HG03064 (cell line): Measurements from ENCODE around the gene ZDHHC14.
"Not testable (repeated sequence)": the region's sequence is repeated elsewhere in the genome, so short reads cannot be mapped to it uniquely, and the experiment has no call there.

ENCODE experiments used
- ATAC-seq: cut with Tn5 transposase; IDR thresholded peaks from one replicate; pipeline ENCODE4 v1.9.1; 2021; ENCODE audit warnings: low read depth; ENCODE audit not compliant: unreplicated experiment

ZDHHC14 gene

DNA sequence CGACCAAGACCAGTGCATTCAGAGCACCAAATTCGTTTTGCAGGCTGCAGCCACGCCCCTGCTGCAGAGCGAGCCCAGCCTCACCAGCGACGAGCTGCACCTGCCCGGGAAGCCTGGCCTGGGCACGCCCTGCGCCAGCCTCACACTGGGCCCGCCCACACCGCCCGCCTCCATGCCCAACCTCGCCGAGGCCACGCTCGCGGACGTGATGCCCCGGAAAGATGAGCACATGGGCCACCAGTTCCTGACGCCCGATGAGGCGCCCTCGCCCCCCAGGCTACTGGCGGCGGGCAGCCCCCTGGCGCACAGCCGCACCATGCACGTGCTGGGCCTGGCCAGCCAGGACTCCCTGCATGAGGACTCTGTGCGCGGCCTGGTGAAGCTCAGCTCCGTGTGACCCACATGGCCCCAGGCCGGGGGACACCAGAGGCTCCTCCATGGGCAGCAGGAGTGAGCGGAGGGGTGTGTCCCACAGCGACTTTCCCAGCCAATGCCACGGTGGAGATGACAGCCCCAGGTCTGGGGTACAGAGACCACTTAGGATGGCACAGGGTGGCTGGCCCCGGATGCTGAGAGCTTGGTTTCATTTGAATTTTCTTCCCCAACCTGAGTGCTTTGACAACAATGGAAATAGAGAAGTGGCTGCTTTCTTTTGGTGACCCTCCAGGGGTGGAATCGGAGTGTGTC lies 291.9 kb downstream of the ZDHHC14 start:
- no peak for ATAC-seq

DNA sequence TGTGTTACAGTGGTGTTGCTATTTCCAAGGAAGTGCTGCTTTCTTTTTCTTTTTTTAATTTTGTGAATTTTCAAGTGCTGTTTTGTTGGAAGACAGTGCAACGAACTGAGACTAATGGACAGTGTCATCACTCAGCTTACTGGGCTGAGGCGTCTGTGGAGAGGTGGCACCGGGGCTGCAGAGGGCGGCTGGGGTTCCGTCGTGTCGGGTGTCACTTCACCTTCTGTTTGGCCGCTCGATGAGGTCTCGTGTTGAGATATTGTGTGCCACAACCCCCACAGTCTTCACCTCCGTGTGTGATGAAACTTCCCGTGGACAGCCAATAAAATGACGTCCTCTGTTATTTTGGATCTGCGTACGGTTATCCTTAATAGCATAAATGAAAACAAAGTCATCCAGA lies 292.6 kb downstream of the ZDHHC14 start:
- ATAC-seq: no peak

DNA sequence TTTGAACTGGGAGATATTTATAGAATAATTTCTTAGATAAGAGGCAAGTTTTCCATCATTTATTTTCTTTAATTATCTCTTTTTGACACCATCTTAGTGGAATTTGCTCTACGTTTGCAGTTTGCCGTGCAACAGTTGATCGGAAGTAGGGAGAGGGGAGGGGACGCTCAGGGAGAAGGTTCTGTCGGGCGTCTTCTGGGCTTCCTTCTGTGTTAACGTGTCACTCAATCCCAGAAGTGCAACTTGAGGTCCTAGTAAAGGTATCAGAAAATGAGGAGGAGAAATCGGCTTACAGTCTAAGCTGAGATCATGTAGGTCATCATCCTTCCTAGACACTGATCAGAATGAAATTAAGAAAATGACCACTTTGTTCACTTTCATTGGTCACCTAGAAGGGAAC lies 293.1 kb downstream of the ZDHHC14 start:
- no peak for ATAC-seq

DNA sequence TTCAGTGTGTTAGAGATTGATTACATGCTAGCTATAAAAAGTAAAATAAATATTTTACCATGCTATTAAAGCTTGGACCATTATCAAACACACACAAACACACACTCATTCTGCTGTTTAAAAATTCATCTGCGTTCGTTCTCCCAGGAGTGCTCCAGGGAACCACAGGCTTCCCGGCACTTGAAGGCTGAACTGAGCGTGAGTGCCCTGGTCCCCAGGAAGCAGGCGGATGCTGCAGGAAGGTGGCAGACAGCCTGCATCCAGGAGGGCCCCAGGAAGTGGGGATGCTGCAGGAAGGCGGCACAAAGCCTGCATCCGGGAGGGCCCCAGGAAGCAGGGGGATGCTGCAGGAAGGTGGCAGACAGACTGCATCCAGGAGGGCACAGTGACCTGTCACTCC lies 294.8 kb downstream of the ZDHHC14 start:
- no peak for ATAC-seq

DNA sequence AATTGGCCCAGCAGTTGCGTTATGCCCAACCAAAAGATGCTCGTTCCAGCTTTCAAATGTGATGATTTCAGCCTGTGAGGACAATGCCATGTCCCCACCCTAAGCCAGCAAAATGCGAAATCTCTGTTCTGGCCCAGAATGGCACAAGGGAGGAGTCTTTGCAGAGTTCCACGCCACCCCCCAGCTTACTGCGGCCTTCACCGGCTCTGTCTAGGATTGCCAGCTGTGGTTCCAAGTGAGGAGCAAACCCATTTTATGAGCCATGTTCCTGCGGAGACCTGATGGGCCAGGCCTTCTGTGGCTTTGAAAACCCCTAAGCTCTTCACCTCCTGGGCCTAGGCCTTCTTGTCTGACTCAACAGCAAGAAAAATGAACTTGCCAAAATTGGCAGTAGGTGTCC lies 295.3 kb downstream of the ZDHHC14 start:
- no peak for ATAC-seq

DNA sequence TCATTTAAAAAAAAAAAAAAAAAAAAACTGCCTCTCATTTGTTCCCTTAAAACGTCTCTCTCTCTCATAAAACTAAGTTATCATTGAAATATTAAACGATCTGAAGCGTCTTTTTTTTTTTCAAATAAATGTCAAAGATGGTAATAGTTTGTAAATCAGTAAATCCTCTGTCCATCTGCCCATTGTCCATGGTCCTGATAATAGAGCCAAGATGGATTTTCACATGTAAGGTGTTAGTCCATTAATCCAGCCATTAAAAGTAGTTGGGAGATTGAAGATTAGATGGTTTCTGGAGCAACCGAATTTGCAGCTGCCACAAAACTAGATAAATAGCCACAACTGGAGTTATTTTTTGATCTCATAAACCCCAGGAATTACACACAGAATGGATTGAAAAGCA lies 296.2 kb downstream of the ZDHHC14 start:
- no peak for ATAC-seq

DNA sequence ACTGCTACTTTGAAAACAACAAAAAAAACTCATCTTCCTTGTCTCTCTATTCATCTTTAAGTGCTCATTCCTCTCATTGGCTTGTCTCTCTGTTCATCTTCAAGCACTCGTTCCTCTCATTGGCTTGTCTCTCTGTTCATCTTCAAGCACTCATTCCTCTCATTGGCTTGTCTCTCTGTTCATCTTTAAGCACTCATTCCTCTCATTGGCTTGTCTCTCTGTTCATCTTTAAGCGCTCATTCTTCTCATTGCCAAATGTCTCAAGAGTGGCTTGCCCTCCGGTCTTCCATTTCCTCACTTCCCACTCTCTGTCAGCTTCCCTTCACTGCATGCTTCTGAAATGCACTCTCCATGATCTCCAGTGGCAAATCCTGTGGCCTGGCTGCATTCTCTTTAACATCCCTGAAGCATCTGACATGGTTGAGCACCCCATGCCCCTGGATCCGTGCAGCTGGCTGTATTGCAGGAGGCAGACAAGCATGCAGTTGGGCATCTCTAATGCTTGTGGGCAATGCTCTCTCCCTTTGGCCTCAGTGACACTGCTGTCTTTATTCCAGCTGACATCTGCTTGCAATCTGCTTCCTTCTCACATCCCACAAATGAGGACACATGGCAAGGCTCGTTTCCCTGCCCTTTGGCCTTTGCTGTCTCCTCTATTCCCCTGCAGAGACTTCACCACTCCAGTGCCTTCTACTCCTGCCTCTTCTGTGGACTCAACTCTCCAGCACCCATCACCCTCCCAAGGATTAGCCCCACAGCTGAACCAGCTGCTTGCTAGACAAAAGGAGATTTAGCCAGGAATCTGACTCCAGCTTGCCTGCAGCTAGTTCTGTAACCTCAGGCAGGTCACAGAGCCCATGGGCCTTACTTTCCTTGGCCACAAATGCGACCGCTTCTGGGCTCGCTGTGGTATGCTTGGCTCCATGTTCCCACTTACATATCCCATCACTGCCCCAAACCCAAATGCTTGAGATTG lies 298.9 kb downstream of the ZDHHC14 start:
- no peak for ATAC-seq

DNA sequence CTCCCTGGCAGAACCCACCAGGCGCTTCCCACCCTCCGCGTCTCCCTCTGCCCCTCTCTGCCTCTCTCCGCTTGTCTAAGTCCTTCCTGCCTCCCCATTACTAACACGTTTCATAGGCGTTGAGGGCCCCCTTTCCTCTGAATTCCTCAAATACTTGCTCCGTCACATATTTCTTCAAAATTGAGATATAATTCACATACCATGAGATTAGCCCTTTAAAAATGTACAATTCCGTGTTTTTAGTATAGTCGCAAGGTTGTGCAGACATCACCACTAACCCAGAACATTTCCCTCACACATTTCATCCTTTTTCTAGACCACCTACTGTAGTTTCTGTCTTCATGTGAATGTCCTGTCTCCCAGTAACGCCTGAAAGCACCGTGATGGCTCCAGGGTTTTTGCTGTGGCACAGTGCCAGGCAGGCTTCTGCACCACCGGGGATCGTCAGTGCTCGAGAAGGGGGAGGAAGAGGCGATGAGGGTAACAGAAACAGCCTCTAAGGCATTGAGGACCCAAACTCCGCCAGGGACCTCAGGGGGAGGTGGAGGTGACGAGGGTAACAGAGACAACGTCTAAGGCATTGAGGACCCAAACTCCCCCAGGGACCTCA lies 300.2 kb downstream of the ZDHHC14 start:
- ATAC-seq: no peak

DNA sequence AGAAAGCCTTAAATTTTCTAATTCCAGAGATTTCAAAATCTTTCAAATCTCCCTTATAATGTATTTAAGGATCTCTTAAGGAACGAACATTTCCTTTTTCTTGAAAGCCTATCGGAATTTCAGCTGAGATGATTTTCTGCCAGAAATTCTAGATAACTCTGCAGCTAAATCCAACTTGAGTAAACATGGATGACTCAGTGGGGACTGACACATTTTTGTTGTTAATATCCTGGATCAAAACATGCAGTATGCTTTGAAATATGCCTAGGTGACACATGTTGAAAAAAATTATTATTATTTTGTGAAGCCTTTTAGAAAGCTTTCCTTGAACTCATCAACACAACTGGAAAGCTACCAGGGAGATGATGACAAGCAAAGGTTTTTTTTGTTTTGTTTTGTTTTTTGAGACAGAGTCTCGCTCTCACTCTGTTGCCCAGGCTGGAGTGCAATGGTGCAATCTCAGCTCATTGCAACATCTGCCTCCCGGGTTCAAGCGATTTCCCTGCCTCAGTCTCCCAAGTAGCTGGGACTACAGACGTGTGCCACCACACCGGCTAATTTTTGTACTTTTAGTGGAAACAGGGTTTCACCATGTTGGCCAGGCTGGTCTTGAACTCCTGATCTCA lies 302.0 kb downstream of the ZDHHC14 start:
- no peak for ATAC-seq

DNA sequence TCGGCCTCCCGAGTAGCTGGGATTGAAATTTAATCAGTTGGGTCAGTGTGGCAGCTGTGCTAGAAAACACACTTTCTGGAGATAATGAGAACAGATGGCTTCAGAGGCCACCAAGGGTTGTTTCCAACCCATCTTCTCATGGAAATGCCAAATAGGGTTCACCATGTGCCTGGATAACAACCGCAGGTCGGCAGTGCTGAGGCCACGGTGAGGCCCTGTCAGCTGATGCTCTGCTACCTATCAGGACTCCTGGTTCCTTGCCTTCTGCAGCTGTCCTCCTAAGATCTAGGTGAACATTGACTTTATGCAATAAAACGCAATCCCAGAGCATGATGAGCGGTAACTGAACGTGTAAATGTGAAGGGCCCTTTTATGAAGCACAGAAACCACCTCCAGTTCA lies 302.7 kb downstream of the ZDHHC14 start:
- ATAC-seq: no peak

DNA sequence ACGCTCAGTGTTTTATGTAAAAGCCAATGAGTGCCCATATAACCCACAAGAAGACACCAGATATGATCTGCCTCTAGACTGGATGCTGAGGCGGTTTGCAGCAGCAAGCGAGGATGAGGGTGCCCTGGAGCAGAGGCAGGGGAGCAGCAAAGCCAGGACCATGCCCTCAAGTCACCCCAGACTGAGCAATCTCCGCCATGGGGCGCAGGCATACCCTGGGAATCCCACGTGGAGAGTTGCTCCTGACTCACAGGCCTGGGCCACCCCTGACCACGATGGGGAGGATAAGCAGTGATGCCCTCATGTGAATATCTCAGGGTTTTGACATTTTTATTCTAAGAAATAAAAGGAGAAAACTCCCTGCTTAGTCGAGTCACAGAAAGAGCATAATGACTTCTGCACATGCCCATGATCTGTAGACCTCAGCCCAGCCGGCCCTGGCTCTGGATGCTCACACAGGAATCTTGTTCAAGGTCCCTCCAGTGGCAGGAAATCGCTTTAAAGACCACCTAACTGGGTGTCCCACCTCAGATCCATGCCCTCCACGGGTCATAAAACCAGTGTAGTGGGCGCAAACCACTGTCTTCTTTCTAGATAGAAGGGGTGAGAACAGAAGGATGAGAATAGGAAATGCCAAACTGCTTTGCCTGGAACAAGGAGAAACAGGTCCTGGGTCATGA lies 303.8 kb downstream of the ZDHHC14 start:
- ATAC-seq: no peak

DNA sequence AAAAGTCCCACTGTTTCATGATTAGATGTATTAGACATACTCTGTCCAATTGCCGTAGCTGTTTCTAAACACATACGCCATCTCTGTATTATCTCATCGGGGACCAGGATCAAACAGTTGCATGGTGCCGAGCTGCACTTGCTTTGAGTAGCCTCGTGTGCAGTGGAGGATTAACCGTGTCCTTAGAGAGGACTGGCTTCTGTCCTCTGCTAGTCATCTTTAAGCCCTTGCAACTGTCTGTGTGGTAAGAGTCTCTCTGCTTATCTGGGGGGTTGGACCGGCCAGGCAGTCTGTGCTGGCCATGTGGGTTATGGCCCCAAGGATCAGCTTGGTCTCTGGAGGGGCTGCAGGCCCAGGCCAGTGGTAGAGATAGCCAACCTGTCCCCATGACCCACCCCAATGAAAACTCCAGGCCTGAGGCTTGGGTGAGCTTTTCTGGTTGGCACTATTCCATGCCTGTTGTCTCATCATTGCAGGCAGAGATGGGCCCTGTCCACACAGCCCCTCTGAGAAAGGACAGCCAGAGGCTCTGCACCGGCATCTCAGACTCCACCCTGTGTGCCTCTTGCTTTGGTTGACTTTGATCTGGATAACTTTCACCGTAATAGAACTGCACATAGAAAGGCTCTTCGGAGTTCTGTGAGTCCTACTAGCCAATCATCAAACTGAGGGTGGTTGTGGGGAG lies 304.7 kb downstream of the ZDHHC14 start:
- no peak for ATAC-seq

DNA sequence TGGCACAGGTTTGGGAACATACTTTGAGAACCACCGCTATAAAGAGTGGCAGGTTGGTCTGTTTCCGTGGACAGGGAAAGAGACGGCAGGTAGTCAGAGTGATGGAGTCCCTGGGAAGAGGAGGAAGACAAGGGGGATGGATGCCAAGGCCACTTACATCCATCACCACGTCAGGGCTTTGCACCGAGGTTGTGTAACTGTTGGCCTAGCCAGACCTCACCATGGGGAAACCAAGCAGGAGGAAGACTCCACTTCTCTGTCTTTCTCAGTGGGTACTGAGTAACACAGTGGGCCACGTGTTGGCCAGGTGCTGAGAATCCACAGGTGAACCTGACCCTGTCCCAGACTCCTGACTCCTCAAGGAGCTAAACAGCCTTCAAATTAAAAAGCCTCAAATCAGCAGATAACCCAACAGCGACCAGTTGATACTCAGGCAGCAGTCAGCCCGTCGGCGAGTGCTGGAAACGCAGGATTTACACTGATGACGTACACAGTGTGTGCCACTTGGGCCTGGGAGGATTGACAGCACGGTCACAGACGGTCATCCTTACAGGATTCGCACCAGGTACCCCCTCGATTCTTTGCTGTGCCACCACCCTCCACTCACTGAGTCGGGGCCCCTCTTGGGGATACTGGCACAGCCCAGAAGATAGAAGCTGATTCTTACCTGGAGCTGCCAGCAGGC lies 307.4 kb downstream of the ZDHHC14 start:
- ATAC-seq: no peak

DNA sequence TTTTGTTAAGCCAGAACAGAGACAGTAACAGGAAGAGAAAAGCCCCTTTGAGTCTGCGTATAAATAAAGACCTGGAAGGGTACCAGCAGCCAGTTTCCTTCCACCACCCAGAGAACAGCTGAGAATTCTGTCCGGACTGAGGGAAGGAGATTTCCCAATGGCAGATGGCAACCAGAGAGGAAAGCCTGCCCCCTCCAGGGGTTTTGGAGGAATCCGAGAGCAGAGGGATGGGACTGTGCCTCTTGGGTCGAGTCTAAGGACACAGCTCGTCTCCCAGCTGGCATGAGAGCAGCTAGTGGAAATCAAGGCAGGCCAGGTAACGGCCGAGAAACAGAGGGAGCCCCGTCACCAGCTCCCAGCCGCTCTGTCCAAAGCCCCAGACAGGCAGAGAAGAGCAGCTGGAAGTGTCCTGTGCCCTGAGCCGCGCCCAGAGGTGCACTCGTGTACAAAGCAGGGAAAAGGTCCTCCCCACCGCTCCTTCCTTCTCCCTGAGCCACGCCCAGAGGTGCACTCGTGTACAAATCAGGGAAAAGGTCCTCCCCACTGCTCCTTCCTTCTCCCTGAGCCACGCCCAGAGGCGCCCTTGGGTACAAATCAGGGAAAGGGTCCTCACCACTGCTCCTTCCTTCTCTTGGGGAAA lies 308.1 kb downstream of the ZDHHC14 start:
- no peak for ATAC-seq

DNA sequence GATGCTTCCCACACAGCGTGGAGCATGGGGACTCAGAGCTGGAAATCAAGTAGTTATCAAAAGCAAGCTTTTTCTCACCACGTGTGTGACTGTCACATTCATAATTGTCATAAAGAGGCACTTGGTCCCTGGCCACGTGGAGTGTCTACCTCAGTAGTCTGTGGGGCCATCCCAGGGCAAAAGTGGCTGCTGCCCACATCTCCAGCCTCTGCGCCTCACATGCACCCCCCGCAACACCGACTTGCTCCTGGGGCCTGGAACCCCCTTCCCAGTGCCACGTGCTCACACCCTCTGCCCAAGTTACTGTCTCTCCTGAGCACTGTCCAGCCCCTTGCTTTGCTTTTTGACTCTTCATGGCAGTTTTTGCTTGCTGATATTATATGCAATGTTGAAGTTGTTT lies 308.9 kb downstream of the ZDHHC14 start:
- ATAC-seq: no peak

DNA sequence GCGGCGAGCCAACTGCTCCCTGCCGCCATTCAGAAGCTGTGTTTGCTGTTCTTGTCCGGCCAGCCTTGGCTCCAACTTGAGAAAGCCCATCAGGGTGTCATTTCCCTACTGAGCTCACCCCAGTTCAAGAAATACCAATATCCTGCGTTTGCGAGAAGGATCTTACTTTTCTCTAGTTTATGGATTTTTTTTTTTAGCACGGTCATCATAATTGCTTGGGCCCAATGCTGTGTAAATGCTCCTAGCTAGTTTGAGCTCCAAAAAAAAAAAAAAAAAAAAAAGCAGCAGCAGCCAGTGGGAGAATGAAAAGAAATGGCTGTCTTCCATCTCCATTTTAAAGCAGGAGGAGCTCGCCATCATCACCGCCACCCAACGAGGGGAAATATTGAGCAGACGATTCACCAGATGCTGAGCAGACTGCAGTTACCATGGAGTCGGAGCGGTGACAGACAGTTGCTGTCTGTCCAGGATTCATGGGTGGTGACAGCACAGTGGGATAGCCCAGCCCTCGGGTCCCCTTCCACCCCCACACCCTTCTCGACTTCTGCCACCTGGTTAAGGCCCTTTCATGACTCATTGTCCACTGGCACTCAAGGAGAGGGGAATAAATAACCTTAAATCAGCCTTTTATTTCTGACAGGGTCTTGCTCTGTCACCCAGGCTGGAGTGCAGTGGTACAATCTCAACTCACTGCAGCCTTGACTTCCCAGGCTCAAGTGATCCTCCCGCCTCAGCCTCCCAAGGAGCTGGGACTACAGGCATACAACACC lies 309.6 kb downstream of the ZDHHC14 start:
- ATAC-seq: no peak

DNA sequence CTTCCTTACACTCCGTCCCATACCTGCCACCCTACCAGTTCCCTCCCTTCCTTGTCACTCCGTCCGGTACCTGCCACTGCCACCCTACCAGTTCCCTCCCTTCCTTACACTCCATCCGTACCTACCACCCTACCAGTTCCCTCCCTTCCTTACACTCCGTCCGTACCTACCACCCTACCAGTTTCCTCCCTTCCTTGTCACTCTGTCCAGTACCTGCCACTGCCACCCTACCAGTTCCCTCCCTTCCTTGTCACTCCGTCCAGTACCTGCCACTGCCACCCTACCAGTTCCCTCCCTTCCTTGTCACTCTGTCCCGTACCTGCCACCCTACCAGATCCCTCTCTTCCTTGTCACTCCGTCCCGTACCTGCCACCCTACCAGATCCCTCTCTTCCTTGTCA lies 310.6 kb downstream of the ZDHHC14 start:
- not testable (repeated sequence) for ATAC-seq

DNA sequence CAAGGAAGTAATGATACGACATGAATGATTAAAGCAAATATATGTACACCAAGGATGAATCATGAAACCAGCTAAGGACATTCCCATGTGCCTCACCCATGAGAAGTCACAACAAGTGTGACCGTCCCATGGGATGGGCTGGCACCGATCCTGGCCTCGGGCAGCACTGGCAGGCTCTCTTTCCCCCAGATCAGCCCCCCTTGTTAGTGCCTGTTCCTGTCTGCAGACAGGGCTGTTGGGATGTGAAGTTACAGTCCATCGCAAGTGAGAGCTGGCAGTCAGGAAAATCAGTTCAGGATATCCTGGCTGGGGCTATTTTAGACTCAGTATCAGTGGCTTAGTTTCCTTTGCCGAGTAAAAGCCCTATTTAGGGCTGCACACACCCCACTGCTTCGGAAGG lies 312.9 kb downstream of the ZDHHC14 start:
- no peak for ATAC-seq
